ENCODE measurements around the gene PPIL1.

GRCh38 chr6:36848658-36849441 is 25.8 kb downstream of the PPIL1 start:
- TF ChIP-seq CTCF (IDR thresholded peaks at IDR 0.05) (no peak), POLR2A (IDR thresholded peaks at IDR 0.05) (no peak), POLR2AphosphoS5 (IDR thresholded peaks at IDR 0.05) (peak; percentile 12)
